MCF 10A (cell line): ENCODE data around the gene CCDC74B. TPM values are rescaled to one million over a fixed set of nuclear protein-coding genes. Genes with fewer than 3 reads are reported as not detected.
"Not testable (repeated sequence)": the region's sequence is repeated elsewhere in the genome, so short reads cannot be mapped to it uniquely, and the experiment has no call there.

ENCODE experiments used
- BruUV-seq: library from RNA; stranded (reverse); fragments of 400-500 nt; replicated peaks from 2 replicates; lab custom pipeline; 2021; lab: Mats Ljungman, UMichigan
- CTCF ChIA-PET: fragments of 300-600 bp; sonication (Branson Sonifier 250); formaldehyde crosslinking; extraction: SDS; loops from one replicate; lab custom pipeline; 2021; ENCODE audit warnings: antibody characterized with exemption, inconsistent platforms; lab: Yijun Ruan, JAX
- POLR2A ChIA-PET: fragments of 300-600, 350-650 bp; sonication (Branson Sonifier 250); formaldehyde crosslinking; extraction: SDS; loops from one replicate; lab custom pipeline; 2020; ENCODE audit warnings: antibody characterized with exemption, inconsistent platforms; lab: Yijun Ruan, JAX
- DNase-seq: peaks from one replicate; pipeline ENCODE4 v3.0.0-alpha.2; 2018; ENCODE audit not compliant: unreplicated experiment
- H3K27ac Mint-ChIP-seq: one replicate; pipeline ENCODE4 v1.8.0; 2022; ENCODE audit warnings: mild to moderate bottlenecking, low read depth, mixed read lengths; ENCODE audit not compliant: unreplicated experiment
- H3K27me3 Mint-ChIP-seq: one replicate; pipeline ENCODE4 v1.8.0; 2022; ENCODE audit warnings: mixed read lengths; ENCODE audit not compliant: insufficient read depth, unreplicated experiment
- H3K36me3 Mint-ChIP-seq: one replicate; pipeline ENCODE4 v1.8.0; 2022; ENCODE audit warnings: mild to moderate bottlenecking, moderate library complexity, mixed read lengths; ENCODE audit not compliant: insufficient read depth, unreplicated experiment
- H3K4me1 Mint-ChIP-seq: one replicate; pipeline ENCODE4 v1.8.0; 2022; ENCODE audit warnings: mixed read lengths; ENCODE audit not compliant: insufficient read depth, unreplicated experiment
- H3K4me3 Mint-ChIP-seq: one replicate; pipeline ENCODE4 v1.8.0; 2022; ENCODE audit warnings: mild to moderate bottlenecking, moderate library complexity, mixed read lengths; ENCODE audit not compliant: unreplicated experiment
- H3K9me3 Mint-ChIP-seq: one replicate; pipeline ENCODE4 v1.8.0; 2022; ENCODE audit warnings: mixed read lengths; ENCODE audit not compliant: unreplicated experiment
- CTCF ChIP-seq: fragments of 200-600 bp; IDR thresholded peaks from one replicate; pipeline ENCODE4 v1.8.0; 2022; ENCODE audit warnings: antibody characterized with exemption, mild to moderate bottlenecking; ENCODE audit not compliant: unreplicated experiment
- intact Hi-C: fragments of 100-400 bp; cut with micrococcal nuclease; formaldehyde crosslinking; loops from 2 replicates; pipeline ENCODE4 v1.14.1; 2022
- total RNA-seq: library from RNA; stranded (reverse); gene quantifications from 2 replicates; pipeline ENCODE4 v1.2.3, GENCODE V29; 2022

The CCDC74B gene
- total RNA-seq, 1 experiment from 2014 or later, result not detected

- BruUV-seq, result no TSS peak
- no peak overlapping the region for H3K27ac Mint-ChIP-seq
- intact Hi-C loops, result no loop called here
- DNase-seq, result no peak
- no peaks in the 10 kb centered on the region for H3K4me1 Mint-ChIP-seq
- H3K4me3 Mint-ChIP-seq, result no peak overlapping the region
- H3K27me3 Mint-ChIP-seq, result no peaks in the 10 kb centered on the region
- no peaks in the 10 kb centered on the region for H3K9me3 Mint-ChIP-seq
- no peak for TF ChIP-seq CTCF
- CTCF ChIA-PET, result no interaction called here
- POLR2A ChIA-PET, result no interaction called here
- peaks cover 27% of the 10 kb centered on the region for H3K36me3 Mint-ChIP-seq
Measured at GRCh38 chr2:130158631-130159030, 13.7 kb upstream of the CCDC74B start.

- DNase-seq, BruUV-seq, H3K27ac Mint-ChIP-seq, H3K4me3 Mint-ChIP-seq, H3K27me3 Mint-ChIP-seq, POLR2A ChIA-PET, H3K9me3 Mint-ChIP-seq, H3K4me1 Mint-ChIP-seq, intact Hi-C loops: not testable (repeated sequence)
- H3K36me3 Mint-ChIP-seq, result peaks cover 23% of the 10 kb centered on the region
- CTCF ChIA-PET, result interaction anchor here (0.9 kb wide), 1 partner anchor 180 kb away, joined by 3 read pairs; no protein-coding TSS in a partner anchor
Measured at GRCh38 chr2:130157825-130158514, 13.1 kb upstream of the CCDC74B start.

- H3K4me3 Mint-ChIP-seq, H3K27me3 Mint-ChIP-seq, POLR2A ChIA-PET, DNase-seq, intact Hi-C loops, H3K9me3 Mint-ChIP-seq, H3K27ac Mint-ChIP-seq, BruUV-seq, H3K4me1 Mint-ChIP-seq: not testable (repeated sequence)
- H3K36me3 Mint-ChIP-seq, result peaks cover 23% of the 10 kb centered on the region
- CTCF ChIA-PET, result interaction anchor here (0.9 kb wide), 1 partner anchor 181 kb away, joined by 3 read pairs; no protein-coding TSS in a partner anchor
Measured at GRCh38 chr2:130157354-130157753, 12.4 kb upstream of the CCDC74B start.

GRCh38 chr2:130156624-130157004 lies 11.7 kb upstream of the CCDC74B start:
- CTCF ChIA-PET, result no interaction called here
- Mint-ChIP-seq H3K27ac (no peak overlapping the region), H3K4me3 (no peak overlapping the region), H3K9me3 (no peaks in the 10 kb centered on the region), H3K4me1 (no peaks in the 10 kb centered on the region), H3K27me3 (no peaks in the 10 kb centered on the region), H3K36me3 (peaks cover 23% of the 10 kb centered on the region)
- no peak for DNase-seq
- no TSS peak for BruUV-seq
- POLR2A ChIA-PET, result no interaction called here
- TF ChIP-seq CTCF, result no peak
- intact Hi-C loops, result loop anchor here (1.0 kb wide), 1 partner anchor 176 kb away; no protein-coding TSS in a partner anchor

- peaks cover 23% of the 10 kb centered on the region for H3K36me3 Mint-ChIP-seq
- H3K27ac Mint-ChIP-seq, POLR2A ChIA-PET, H3K4me1 Mint-ChIP-seq, H3K4me3 Mint-ChIP-seq, H3K27me3 Mint-ChIP-seq, BruUV-seq, H3K9me3 Mint-ChIP-seq: not testable (repeated sequence)
- TF ChIP-seq CTCF, result peak; percentile 42
- intact Hi-C loops, result loop anchor here (1.0 kb wide), 1 partner anchor 176 kb away; no protein-coding TSS in a partner anchor
- CTCF ChIA-PET, result interaction anchor here (0.6 to 0.9 kb wide), 4 partner anchors 13 to 195 kb away, joined by 3 to 4 read pairs (median 3); no protein-coding TSS in a partner anchor
- peak; percentile 66 for DNase-seq
Measured at GRCh38 chr2:130155956-130156623, 11.2 kb upstream of the CCDC74B start.
